ENCODE results near the gene GABBR2. TPM values are rescaled to one million over a fixed set of nuclear protein-coding genes. Genes with fewer than 3 reads are reported as not detected.

Gene GABBR2
- total and polyA plus RNA-seq, 12 donors, result 0.17 to 9.0 (median 3.7) TPM

- no peaks in the 10 kb centered on the region for H3K4me1 ChIP-seq (replicated peaks in 1 of 2)
- no peaks in the 10 kb centered on the region for H3K27me3 ChIP-seq
- intact Hi-C loops (cut with DNase I), result no loop called here
- H3K27ac ChIP-seq, result no peak overlapping the region
- 61 to 72% (median 71%) methylated on average over 4 to 6 of the region's 6 CpGs for WGBS, 4 donors
- H3K4me3 ChIP-seq, result no peak overlapping the region
- DNase-seq, result peak in 1 of 7 donors; percentile 4
- no peaks in the 10 kb centered on the region for H3K36me3 ChIP-seq (replicated peaks in 1 of 2)
- no peaks in the 10 kb centered on the region for H3K9me3 ChIP-seq (replicated peaks in 1 of 3)
- TF ChIP-seq POLR2A (IDR thresholded peaks at IDR 0.05) (no peak), CTCF (IDR thresholded peaks at IDR 0.05) (no peak)
These were observed 139.7 kb downstream of the GABBR2 start for GRCh38 chr9:98568909-98569469.

GRCh38 chr9:98568234-98568908 lies 140.4 kb downstream of the GABBR2 start:
- 64 to 88% (median 76%) methylated on average over 4 of the region's 4 CpGs for whole genome bisulfite sequencing, 4 donors
- Histone ChIP-seq H3K27me3 (no peaks in the 10 kb centered on the region), H3K9me3 (replicated peaks in 1 of 3) (no peaks in the 10 kb centered on the region), H3K36me3 (replicated peaks in 1 of 2) (no peaks in the 10 kb centered on the region), H3K4me3 (no peak overlapping the region), H3K27ac (no peak overlapping the region), H3K4me1 (replicated peaks in 1 of 2) (no peaks in the 10 kb centered on the region)
- DNase-seq, result peak in 1 of 7 donors; percentile 31
- TF ChIP-seq CTCF (IDR thresholded peaks at IDR 0.05) (no peak), POLR2A (IDR thresholded peaks at IDR 0.05) (no peak)
- intact Hi-C loops (cut with DNase I), result no loop called here

- Histone ChIP-seq H3K9me3 (replicated peaks in 1 of 3) (no peaks in the 10 kb centered on the region), H3K27me3 (no peaks in the 10 kb centered on the region), H3K36me3 (replicated peaks in 1 of 2) (no peaks in the 10 kb centered on the region), H3K4me3 (no peak overlapping the region), H3K4me1 (replicated peaks in 1 of 2) (no peaks in the 10 kb centered on the region), H3K27ac (no peak overlapping the region)
- intact Hi-C loops (cut with DNase I), result no loop called here
- no peak for TF ChIP-seq POLR2A (IDR thresholded peaks at IDR 0.05)
- no peak for TF ChIP-seq CTCF (IDR thresholded peaks at IDR 0.05)
- DNase-seq, result peak in 1 of 7 donors; percentile 17
- 79 to 92% (median 89%) methylated on average over 10 of the region's 10 CpGs for WGBS, 4 donors
These were observed 141.0 kb downstream of the GABBR2 start for GRCh38 chr9:98567540-98568233.

All from adrenal gland (tissue), 12 donors.